Mesenchymal stem cell (in vitro differentiated cells and primary cell): ENCODE data around the gene PXT1.
"Not testable (repeated sequence)": the region's sequence is repeated elsewhere in the genome, so short reads cannot be mapped to it uniquely, and the experiment has no call there.

Experiments used
- DNase-seq: peaks from one replicate; pipeline ENCODE4 v3.0.0-alpha.2; 2013
- H2AFZ ChIP-seq: one replicate; pipeline ENCODE4 v1.6.1; 2013; ENCODE audit warnings: low read depth, mild to moderate bottlenecking, control low read depth, inconsistent platforms, low read length, moderate library complexity
- H2AK5ac ChIP-seq: 2 replicates; pipeline ENCODE4 v1.6.1; 2013; ENCODE audit warnings: low read length, moderate library complexity, mild to moderate bottlenecking, inconsistent platforms; ENCODE audit not compliant: severe bottlenecking
- H2BK120ac ChIP-seq: one replicate; pipeline ENCODE4 v1.6.1; 2013; ENCODE audit warnings: low read depth, mild to moderate bottlenecking, inconsistent platforms, low read length, moderate library complexity
- H2BK12ac ChIP-seq, 2 experiments: one replicate each; pipeline ENCODE4 v1.6.1; 2013; ENCODE audit warnings: inconsistent platforms in 2 of 2, low read length in 2 of 2, mild to moderate bottlenecking in 2 of 2, moderate library complexity in 2 of 2, control low read depth in 1 of 2
- H2BK15ac ChIP-seq: one replicate; pipeline ENCODE4 v1.6.1; 2013; ENCODE audit warnings: mild to moderate bottlenecking, low read depth, inconsistent platforms; ENCODE audit not compliant: poor library complexity, severe bottlenecking
- H2BK5ac ChIP-seq: 2 replicates; pipeline ENCODE4 v1.6.1; 2013; ENCODE audit warnings: low read depth, mild to moderate bottlenecking, low read length, control low read depth, inconsistent platforms; ENCODE audit not compliant: poor library complexity, severe bottlenecking
- H3K14ac ChIP-seq, 2 experiments: one replicate each; pipeline ENCODE4 v1.6.1; 2013; ENCODE audit warnings: inconsistent platforms in 2 of 2, low read length in 2 of 2, control low read depth in 1 of 2, mild to moderate bottlenecking in 1 of 2, moderate library complexity in 1 of 2
- H3K18ac ChIP-seq, 2 experiments: one replicate each; pipeline ENCODE4 v1.6.1; 2013; ENCODE audit warnings: inconsistent platforms in 2 of 2, low read length in 2 of 2, control low read depth in 1 of 2, low read depth in 1 of 2, mild to moderate bottlenecking in 1 of 2
- H3K23ac ChIP-seq, 2 experiments: one replicate each; pipeline ENCODE4 v1.6.1; 2013; ENCODE audit warnings: inconsistent platforms in 2 of 2, low read length in 2 of 2, mild to moderate bottlenecking in 2 of 2, moderate library complexity in 2 of 2, control low read depth in 1 of 2
- H3K27ac ChIP-seq: 2 replicates; pipeline ENCODE4 v1.5.1; 2013; ENCODE audit warnings: mild to moderate bottlenecking, moderate library complexity, low read length, control low read depth, inconsistent platforms; ENCODE audit not compliant: poor library complexity, severe bottlenecking
- H3K27me3 ChIP-seq, 2 experiments: 2 replicates each; pipeline versions ENCODE4 v1.6.1 to v1.7.0; 2013; ENCODE audit warnings: low read length in 2 of 2, mild to moderate bottlenecking in 2 of 2, moderate library complexity in 2 of 2, control low read depth in 1 of 2, inconsistent platforms in 1 of 2; ENCODE audit not compliant: control insufficient read depth in 1 of 2, insufficient read depth in 1 of 2
- H3K36me3 ChIP-seq, 2 experiments: 2 replicates each; pipeline versions ENCODE4 v1.6.1 to v1.7.0; 2013; ENCODE audit warnings: low read length in 2 of 2, control low read depth in 1 of 2, inconsistent platforms in 1 of 2, low read depth in 1 of 2, mild to moderate bottlenecking in 1 of 2; ENCODE audit not compliant: insufficient read depth in 2 of 2, control insufficient read depth in 1 of 2
- H3K4ac ChIP-seq, 2 experiments: one replicate each; pipeline ENCODE4 v1.6.1; 2013; ENCODE audit warnings: inconsistent platforms in 2 of 2, low read length in 2 of 2, mild to moderate bottlenecking in 2 of 2, moderate library complexity in 2 of 2, control low read depth in 1 of 2, low read depth in 1 of 2
- H3K4me1 ChIP-seq: 2 replicates; pipeline ENCODE4 v1.6.1; 2013; ENCODE audit warnings: low read depth, low read length, control low read depth; ENCODE audit not compliant: control insufficient read depth, insufficient read depth
- H3K4me2 ChIP-seq: 2 replicates; pipeline ENCODE4 v1.6.1; 2013; ENCODE audit warnings: low read length, mild to moderate bottlenecking, inconsistent platforms; ENCODE audit not compliant: poor library complexity, severe bottlenecking
- H3K4me3 ChIP-seq, 2 experiments: 2 replicates each; pipeline versions ENCODE4 v1.5.1 to v1.7.0; 2013; ENCODE audit warnings: low read length in 2 of 2, mild to moderate bottlenecking in 2 of 2, control low read depth in 1 of 2, low read depth in 1 of 2; ENCODE audit not compliant: insufficient read depth in 1 of 2
- H3K79me1 ChIP-seq: replicated peaks from 2 replicates; pipeline ENCODE4 v1.6.1; 2013; ENCODE audit warnings: mild to moderate bottlenecking, control low read depth, low read length, inconsistent platforms; ENCODE audit not compliant: poor library complexity, severe bottlenecking
- H3K9ac ChIP-seq: 2 replicates; pipeline ENCODE4 v1.7.0; 2013; ENCODE audit warnings: mild to moderate bottlenecking, low read length, moderate library complexity
- H3K9me3 ChIP-seq: 2 replicates; pipeline ENCODE4 v1.7.0; 2013; ENCODE audit warnings: mild to moderate bottlenecking, low read length; ENCODE audit not compliant: control insufficient read depth
- H4K8ac ChIP-seq: one replicate; pipeline ENCODE4 v1.6.1; 2013; ENCODE audit warnings: inconsistent platforms, mild to moderate bottlenecking, low read length, moderate library complexity
- H4K91ac ChIP-seq: one replicate; pipeline ENCODE4 v1.6.1; 2013; ENCODE audit warnings: mild to moderate bottlenecking, low read length, inconsistent platforms
- WGBS: methylation state at CpG from one replicate; pipeline ENCODE4 v1.1.7; 2013; ENCODE audit warnings: mixed read lengths; 5-methylcytosine and 5-hydroxymethylcytosine counted together

PXT1 gene

DNA sequence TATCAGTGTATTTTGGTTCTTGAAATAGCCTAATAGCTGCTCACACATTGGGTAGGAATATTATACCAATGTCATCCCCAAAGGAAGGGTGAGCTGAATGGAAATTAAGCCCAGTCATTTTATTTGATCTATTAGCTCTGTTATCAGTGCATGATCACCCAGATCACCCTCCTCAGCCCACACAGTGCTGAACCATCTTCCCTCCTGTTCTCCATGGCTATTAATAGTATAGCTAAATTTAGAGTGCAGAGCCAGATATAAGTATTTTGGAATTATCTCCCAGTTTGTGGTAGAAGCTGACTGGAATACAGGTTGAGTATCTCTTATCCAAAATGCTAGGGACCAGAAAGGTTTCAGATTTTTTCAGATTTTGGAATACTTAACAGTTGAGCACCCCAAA is 45.6 kb upstream of the PXT1 start:
- no peak overlapping the region for H4K8ac ChIP-seq
- no peak overlapping the region for H3K14ac ChIP-seq
- H3K79me1 ChIP-seq = peaks cover 16% of the 10 kb centered on the region
- no peak overlapping the region for H3K9ac ChIP-seq
- no peak overlapping the region for H2AK5ac ChIP-seq
- no peak overlapping the region for H3K4me3 ChIP-seq
- peaks cover 2% of the 10 kb centered on the region for H3K4me1 ChIP-seq
- H3K27ac ChIP-seq = no peak overlapping the region
- no peak overlapping the region for H4K91ac ChIP-seq
- no peak overlapping the region for H3K23ac ChIP-seq
- H3K36me3 ChIP-seq = peaks cover 34 to 72% of the 10 kb centered on the region in 2 experiments
- no peaks in the 10 kb centered on the region for H3K27me3 ChIP-seq
- no peaks in the 10 kb centered on the region for H3K9me3 ChIP-seq
- H2BK5ac ChIP-seq = no peak overlapping the region
- H3K4me2 ChIP-seq = no peak overlapping the region
- no peak overlapping the region for H2BK120ac ChIP-seq
- H2BK15ac ChIP-seq = no peak overlapping the region
- DNase-seq = no peak
- H2BK12ac ChIP-seq = no peak overlapping the region
- no peak overlapping the region for H3K18ac ChIP-seq
- no peak overlapping the region for H3K4ac ChIP-seq
- H2AFZ ChIP-seq = no peak overlapping the region

DNA sequence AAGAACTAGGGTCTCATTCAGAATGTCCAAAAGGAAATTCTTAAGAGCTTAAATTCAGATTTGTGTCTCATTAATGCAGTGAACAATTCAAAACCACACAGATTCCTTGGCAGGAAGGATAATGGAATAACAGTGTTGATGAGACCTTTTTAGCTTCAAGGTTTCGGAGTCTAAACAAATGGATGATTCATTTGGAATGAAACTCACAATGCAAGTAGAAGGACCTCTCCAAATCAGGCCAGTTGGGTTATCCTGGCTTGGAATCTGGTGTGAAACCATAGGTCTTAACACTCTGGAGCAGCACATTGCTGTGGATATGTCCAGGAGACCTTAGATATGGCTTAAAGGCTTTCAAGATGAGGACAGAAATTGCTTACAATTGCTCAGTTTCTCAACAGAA is 45.0 kb upstream of the PXT1 start:
- H3K4me2 ChIP-seq = no peak overlapping the region
- H3K18ac ChIP-seq = no peak overlapping the region
- no peak overlapping the region for H2BK120ac ChIP-seq
- no peak overlapping the region for H3K27ac ChIP-seq
- H3K4ac ChIP-seq = no peak overlapping the region
- H2BK5ac ChIP-seq = no peak overlapping the region
- H2AK5ac ChIP-seq = no peak overlapping the region
- H3K23ac ChIP-seq = no peak overlapping the region
- H2AFZ ChIP-seq = no peak overlapping the region
- H3K9me3 ChIP-seq = no peaks in the 10 kb centered on the region
- peaks cover 2% of the 10 kb centered on the region for H3K4me1 ChIP-seq
- H2BK12ac ChIP-seq = no peak overlapping the region
- H4K91ac ChIP-seq = no peak overlapping the region
- no peaks in the 10 kb centered on the region for H3K27me3 ChIP-seq
- peak; percentile 24 for DNase-seq
- H3K79me1 ChIP-seq = peaks cover 15% of the 10 kb centered on the region
- H3K36me3 ChIP-seq = peaks cover 35 to 69% of the 10 kb centered on the region in 2 experiments
- H3K14ac ChIP-seq = no peak overlapping the region
- no peak overlapping the region for H2BK15ac ChIP-seq
- H3K9ac ChIP-seq = no peak overlapping the region
- no peak overlapping the region for H4K8ac ChIP-seq
- 80% methylated on average over 1 of the region's 1 CpG for WGBS
- no peak overlapping the region for H3K4me3 ChIP-seq

DNA sequence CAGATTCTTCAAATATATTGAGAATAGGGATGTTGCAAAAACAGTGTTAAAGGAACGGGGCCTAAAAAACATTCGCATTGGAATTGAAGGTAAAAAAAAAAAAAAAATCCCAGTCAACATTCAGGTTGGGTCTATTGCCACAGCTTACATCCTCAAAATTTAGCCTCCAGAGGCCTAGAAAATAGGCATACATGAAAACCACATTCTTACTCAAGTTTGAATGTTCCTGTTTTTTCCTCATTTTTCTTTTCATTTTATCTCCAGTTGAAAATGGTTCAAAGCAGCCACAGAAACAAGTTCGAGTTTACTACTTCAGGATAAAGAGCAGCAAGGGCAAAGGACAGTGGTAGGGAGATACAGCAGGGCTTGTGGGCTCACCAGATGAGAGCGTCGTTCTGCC is 42.1 kb upstream of the PXT1 start:
- H3K18ac ChIP-seq = no peak overlapping the region
- H2BK120ac ChIP-seq = no peak overlapping the region
- H4K8ac ChIP-seq = no peak overlapping the region
- H2BK12ac ChIP-seq = no peak overlapping the region
- H3K9me3 ChIP-seq = no peaks in the 10 kb centered on the region
- peaks cover 45 to 85% of the 10 kb centered on the region in 2 experiments for H3K36me3 ChIP-seq
- no peak overlapping the region for H2BK15ac ChIP-seq
- 98% methylated on average over 5 of the region's 5 CpGs for WGBS
- no peak overlapping the region for H3K23ac ChIP-seq
- no peak overlapping the region for H3K9ac ChIP-seq
- no peak overlapping the region for H2BK5ac ChIP-seq
- H3K27ac ChIP-seq = no peak overlapping the region
- DNase-seq = no peak
- no peak overlapping the region for H3K4ac ChIP-seq
- H3K79me1 ChIP-seq = peaks cover 18% of the 10 kb centered on the region
- no peaks in the 10 kb centered on the region for H3K4me1 ChIP-seq
- no peak overlapping the region for H3K4me3 ChIP-seq
- no peak overlapping the region for H3K14ac ChIP-seq
- no peak overlapping the region for H2AK5ac ChIP-seq
- no peak overlapping the region for H3K4me2 ChIP-seq
- no peak overlapping the region for H4K91ac ChIP-seq
- no peak overlapping the region for H2AFZ ChIP-seq
- H3K27me3 ChIP-seq = no peaks in the 10 kb centered on the region

DNA sequence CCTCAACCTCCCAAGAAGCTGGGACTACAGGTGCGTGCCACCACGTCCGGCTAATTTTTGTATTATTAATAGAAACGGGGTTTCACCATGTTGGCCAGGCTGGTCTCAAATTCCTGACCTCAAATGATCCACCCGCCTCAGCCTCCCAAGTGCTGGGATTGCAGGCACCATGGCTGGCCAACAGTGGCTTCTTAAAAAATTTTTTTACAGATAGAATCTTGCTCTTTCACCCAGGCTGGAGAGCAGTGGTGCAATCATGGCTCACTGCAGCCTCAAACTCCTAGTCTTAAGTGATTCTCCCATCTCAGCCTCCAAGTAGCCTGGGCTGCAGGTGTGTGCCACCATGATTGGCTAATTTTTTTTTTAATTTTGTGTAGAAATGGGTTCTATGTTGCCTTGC is 40.7 kb upstream of the PXT1 start:
- not testable (repeated sequence) for H3K27me3 ChIP-seq, H2AFZ ChIP-seq, H2BK12ac ChIP-seq, H4K8ac ChIP-seq, H3K27ac ChIP-seq, H3K9ac ChIP-seq, H2BK5ac ChIP-seq, H3K14ac ChIP-seq, H3K9me3 ChIP-seq, DNase-seq, H3K4ac ChIP-seq, H2AK5ac ChIP-seq, H3K18ac ChIP-seq, H3K4me1 ChIP-seq, H4K91ac ChIP-seq, H3K4me3 ChIP-seq, H2BK15ac ChIP-seq, H3K4me2 ChIP-seq, H3K23ac ChIP-seq, H2BK120ac ChIP-seq
- Histone ChIP-seq H3K79me1 (peaks cover 15% of the 10 kb centered on the region), H3K36me3 (peaks cover 43 to 84% of the 10 kb centered on the region in 2 experiments)
- 97% methylated on average over 5 of the region's 5 CpGs for WGBS
